ENCODE measurements around the gene EIF2S2.

Gene EIF2S2

GRCh38 chr20:34069341-34070078 is 42.5 kb downstream of the EIF2S2 start:
- TF ChIP-seq CTCF (IDR thresholded peaks at IDR 0.05), result peak; percentile 87

- no peak for TF ChIP-seq CTCF (IDR thresholded peaks at IDR 0.05)
Measured at GRCh38 chr20:34068001-34068400, 44.0 kb downstream of the EIF2S2 start.

- TF ChIP-seq CTCF (IDR thresholded peaks at IDR 0.05), result no peak
Measured at GRCh38 chr20:34066476-34067090, 45.5 kb downstream of the EIF2S2 start.

- TF ChIP-seq CTCF (IDR thresholded peaks at IDR 0.05), result no peak
Measured at GRCh38 chr20:34065260-34065659, 46.8 kb downstream of the EIF2S2 start.

- TF ChIP-seq CTCF (IDR thresholded peaks at IDR 0.05), result no peak
Measured at GRCh38 chr20:34064286-34064685, 47.8 kb downstream of the EIF2S2 start.

- TF ChIP-seq CTCF (IDR thresholded peaks at IDR 0.05), result no peak
Measured at GRCh38 chr20:34062570-34063482, 49.2 kb downstream of the EIF2S2 start.

- no peak for TF ChIP-seq CTCF (IDR thresholded peaks at IDR 0.05)
Measured at GRCh38 chr20:34061695-34062094, 50.3 kb downstream of the EIF2S2 start.
